HG03097 (cell line): Measurements from ENCODE around the gene TMEM53.

ENCODE experiments used
- ATAC-seq: cut with Tn5 transposase; IDR thresholded peaks from one replicate; pipeline ENCODE4 v1.9.1; 2021; ENCODE audit not compliant: unreplicated experiment, low FRiP score

TMEM53 gene

DNA sequence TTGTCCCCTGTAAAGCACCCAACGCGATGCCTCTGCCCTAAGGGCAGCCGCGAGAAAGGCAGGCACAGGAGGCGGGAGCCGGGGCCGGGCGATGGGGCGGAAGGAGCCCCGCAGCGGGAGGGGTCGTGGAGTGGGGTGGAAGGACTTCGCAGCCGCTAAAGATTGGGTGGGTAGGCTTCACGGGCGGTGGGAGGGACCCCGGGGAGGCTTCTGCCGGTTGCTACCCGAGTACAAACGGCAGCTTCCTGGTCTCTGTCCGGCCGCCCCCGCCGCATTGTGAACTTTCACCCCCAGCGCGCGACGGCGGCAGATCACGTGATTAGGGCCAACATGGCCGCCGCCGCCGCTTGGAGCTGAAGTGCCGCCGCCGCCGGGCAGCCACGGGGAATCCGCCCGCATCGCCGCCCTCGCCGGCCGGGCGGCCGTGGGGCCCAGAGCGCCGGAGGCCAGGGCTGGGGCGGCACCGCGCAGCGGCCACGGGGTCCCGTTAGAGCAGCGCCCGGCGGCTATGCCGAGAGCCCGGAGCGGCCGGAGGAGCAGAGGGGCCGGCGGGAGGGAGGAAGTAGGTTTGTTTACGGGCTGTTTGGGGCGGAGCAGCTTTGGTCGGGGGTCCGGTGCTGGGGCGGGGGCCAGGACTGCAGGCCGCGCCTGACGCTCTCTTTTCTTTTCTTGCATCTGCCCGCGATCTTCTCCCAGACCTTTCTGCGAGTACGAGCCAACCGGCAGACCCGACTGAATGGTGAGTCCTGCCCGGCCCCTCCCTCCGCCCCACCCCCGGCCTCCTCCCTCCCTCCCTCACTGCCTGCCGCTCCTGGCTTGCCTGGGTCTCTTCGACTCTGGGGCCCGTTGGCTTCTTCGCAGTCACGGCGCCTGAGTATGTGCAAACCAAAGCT is 42.4 kb downstream of the TMEM53 start:
- peak; percentile 65 for ATAC-seq

GRCh38 chr1:44631333-44631646 is 43.0 kb downstream of the TMEM53 start:
- ATAC-seq: no peak

DNA sequence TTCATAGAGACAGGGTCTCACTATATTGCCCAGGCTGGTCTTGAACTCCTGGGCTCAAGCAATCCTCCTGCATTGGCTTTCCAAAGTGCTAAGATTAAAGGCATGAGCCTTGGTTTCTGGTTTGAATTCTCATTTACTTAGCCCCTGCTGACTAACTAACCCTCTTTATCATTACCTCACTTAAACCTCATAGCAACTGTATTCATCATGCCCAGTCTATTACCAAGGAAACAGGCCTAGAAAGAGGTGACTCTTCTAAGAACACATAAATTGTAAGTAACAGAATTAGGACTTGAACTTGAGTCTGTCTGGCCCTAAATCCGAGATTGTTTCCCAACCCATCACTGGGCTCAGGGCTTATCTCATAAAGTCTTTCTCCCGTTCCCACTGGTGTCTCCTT is 44.2 kb downstream of the TMEM53 start:
- ATAC-seq: no peak

GRCh38 chr1:44628962-44629756 is 45.1 kb downstream of the TMEM53 start:
- ATAC-seq: no peak

- ATAC-seq: no peak
Measured at GRCh38 chr1:44625348-44625747, 48.9 kb downstream of the TMEM53 start.

DNA sequence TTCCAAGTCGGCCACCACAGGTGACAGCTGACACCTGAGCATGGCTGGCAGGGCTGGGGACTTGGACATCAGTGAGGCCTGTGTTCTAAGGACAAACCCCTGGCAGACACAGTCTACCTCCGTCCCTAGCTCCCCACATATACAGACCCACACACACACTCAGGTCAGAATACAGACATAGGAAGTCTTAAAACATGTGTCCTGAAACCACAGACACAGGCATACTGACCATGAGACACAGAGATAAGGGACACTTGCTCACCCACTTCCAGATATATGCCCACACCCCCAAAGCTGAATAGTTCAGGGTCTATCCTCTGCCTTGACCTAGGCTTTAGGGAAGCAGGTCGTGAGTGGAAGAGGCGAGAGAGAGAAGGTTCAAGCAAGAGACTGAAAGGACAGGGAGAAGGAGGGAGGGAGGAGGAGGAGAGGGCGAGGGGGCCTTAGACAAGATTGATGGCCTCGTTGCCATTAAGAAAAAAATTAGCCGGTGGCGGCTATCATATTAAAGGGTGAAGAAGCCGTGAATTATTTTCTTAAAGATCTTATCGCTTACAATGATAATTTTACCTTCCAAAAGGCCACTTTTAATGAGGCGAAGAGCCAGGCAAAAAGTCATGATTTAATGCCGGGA is 49.9 kb downstream of the TMEM53 start:
- ATAC-seq: no peak

GRCh38 chr1:44621841-44622286 is 52.4 kb downstream of the TMEM53 start:
- ATAC-seq: no peak

GRCh38 chr1:44620072-44620471 is 54.2 kb downstream of the TMEM53 start:
- no peak for ATAC-seq

GRCh38 chr1:44619261-44619900 is 54.9 kb downstream of the TMEM53 start:
- ATAC-seq: no peak

GRCh38 chr1:44617703-44618029 is 56.6 kb downstream of the TMEM53 start:
- no peak for ATAC-seq

GRCh38 chr1:44616991-44617702 is 57.1 kb downstream of the TMEM53 start:
- no peak for ATAC-seq

- ATAC-seq: no peak
Measured at GRCh38 chr1:44616284-44616990, 57.8 kb downstream of the TMEM53 start.

DNA sequence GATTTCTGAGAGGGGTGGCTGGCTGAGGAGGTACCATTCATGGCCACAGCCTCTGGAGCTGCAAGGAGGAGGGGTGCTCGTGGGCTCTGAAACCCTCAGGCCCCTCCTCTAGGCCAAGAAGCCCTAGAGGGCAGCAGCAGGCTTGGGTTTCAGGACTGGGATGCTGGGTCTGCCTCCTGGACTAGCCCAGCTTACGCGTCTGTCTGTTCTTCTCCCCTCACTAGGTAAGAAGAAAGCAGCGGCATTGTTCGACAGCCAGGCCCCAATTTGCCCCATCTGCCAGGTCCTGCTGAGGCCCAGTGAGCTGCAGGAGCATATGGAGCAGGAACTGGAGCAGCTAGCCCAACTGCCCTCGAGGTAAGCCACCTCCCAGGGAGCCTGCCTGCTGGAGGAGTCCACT is 60.3 kb downstream of the TMEM53 start:
- no peak for ATAC-seq

DNA sequence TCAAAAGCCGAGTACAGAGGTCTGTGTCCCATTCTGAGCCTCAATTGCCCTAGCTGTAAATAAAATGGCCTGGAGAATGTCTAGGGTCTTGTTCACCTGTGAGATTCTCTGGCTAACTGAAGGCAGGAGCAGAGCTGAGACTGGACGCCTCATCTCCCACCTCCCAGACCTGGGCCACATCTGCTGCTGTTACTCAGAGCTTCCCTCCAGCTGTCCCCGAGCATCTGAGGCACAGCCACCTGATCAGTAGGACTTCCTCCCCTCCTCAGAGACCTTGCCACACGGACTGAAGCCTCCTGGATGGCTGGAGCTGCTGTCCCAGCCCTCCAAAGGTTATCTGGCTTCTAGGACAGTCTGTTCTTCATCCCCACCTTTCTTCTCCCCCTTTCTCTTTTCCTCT is 62.4 kb downstream of the TMEM53 start:
- no peak for ATAC-seq

- no peak for ATAC-seq
Measured at GRCh38 chr1:44611419-44611818, 62.9 kb downstream of the TMEM53 start.

DNA sequence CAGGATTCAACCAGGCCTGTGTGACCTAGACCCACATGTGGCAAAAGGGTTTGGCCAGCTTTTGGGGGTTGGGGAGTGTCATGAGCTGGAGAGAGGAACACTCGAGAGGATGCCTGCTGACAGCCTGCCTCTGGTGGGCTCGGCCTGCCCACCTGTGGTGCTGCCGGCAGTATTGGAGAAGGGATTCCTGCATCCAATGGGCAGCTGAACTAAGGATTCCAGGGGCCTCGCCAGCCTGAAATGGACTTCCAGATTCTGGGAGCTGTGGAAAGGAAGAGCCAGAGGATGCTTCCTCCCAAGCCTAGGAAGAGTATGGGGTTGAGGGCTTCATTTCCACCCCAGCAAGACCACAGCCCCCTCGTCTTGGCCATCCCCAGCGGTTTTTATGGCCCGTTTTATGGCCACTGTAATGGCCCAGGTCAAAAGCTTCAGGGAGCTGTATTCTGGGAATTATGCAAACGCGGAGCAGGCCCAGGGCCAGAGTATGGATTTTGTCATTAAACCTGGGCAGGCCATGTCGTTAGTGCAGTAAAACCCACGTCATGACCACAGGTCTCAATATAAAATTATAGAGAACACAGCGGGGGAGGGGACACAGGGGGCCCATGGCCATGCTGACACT is 63.6 kb downstream of the TMEM53 start:
- no peak for ATAC-seq

- no peak for ATAC-seq
Measured at GRCh38 chr1:44609768-44610526, 64.3 kb downstream of the TMEM53 start.

DNA sequence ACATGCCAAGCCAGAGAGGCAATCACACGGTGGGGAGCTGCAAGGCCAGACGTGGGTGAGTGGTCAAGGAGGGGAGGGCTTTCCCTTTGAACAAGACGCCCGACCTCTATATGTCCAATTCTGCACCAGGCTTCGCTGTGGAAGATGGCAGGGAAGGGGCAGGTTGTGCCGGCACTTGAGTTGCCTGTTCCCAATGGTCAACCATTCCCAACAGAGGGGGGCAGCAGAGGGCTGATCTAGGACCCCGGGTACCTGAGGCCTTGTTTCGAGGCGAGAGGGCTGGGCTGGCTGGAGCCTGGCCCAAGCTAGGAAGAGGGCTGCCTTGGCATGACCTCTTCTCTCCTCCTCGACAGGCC is 64.9 kb downstream of the TMEM53 start:
- no peak for ATAC-seq

- no peak for ATAC-seq
Measured at GRCh38 chr1:44608141-44608540, 66.1 kb downstream of the TMEM53 start.
